Measurements from ENCODE around the gene SULT1B1. TPM values are rescaled to one million over a fixed set of nuclear protein-coding genes. Genes with fewer than 3 reads are reported as not detected.

SULT1B1 gene
- total and polyA plus RNA-seq, 2 of the 8 experiments (the other 6 are each of a cell fraction or from before 2014, with no cell fraction given), result not detected

- H3K9me3 ChIP-seq (ENCODE audit: insufficient read depth in 2 of 2, low read depth in 1 of 2, low read length in 1 of 2), result no peaks in the 10 kb centered on the region
These were observed 16.3 kb upstream of the SULT1B1 start for GRCh38 chr4:69776696-69777095.

More at GRCh38 chr4:69776696-69777095, 16.3 kb upstream of the SULT1B1 start:
- Histone ChIP-seq H2BK5ac (ENCODE audit: low read depth, low read length) (no peak overlapping the region), H4K91ac (replicated peaks; ENCODE audit: insufficient read length, low read length) (no peak overlapping the region), H3K23me2 (ENCODE audit: low read depth, low read length) (no peaks in the 10 kb centered on the region; the same call in 1 of the 2 replicates), H3K18ac (ENCODE audit: extremely low read depth, low read length) (no peak overlapping the region), H2BK120ac (replicated peaks; ENCODE audit: low read depth, low read length) (no peak overlapping the region), H3K36me3 (ENCODE audit: control insufficient read depth in 2 of 4, insufficient read depth in 4 of 4, low read length in 3 of 4) (no peaks in the 10 kb centered on the region), H3K79me2 (ENCODE audit: control insufficient read depth in 1 of 2, insufficient read depth in 2 of 2, low read length in 2 of 2) (no peaks in the 10 kb centered on the region), H3K4ac (replicated peaks; ENCODE audit: insufficient read length, low read depth, low read length) (no peak overlapping the region), H2AK5ac (ENCODE audit: low read depth, low read length) (no peak overlapping the region), H3K4me1 (replicated peaks in 1 of 4; ENCODE audit: control insufficient read depth in 3 of 4, insufficient read depth in 4 of 4, low read length in 3 of 4) (no peaks in the 10 kb centered on the region), H3K4me3 (ENCODE audit: extremely low read depth in 1 of 4, insufficient read depth in 2 of 4, low read depth in 3 of 4, low read length in 4 of 4) (no peak overlapping the region), H3K56ac (replicated peaks; ENCODE audit: insufficient read length, low read depth, low read length) (no peak overlapping the region), H2AFZ (ENCODE audit: low read length) (no peak overlapping the region), H3K9ac (replicated peaks in 1 of 4; ENCODE audit: extremely low read depth in 1 of 4, low read depth in 3 of 4, low read length in 3 of 4) (no peak overlapping the region), H4K20me1 (replicated peaks in 1 of 2; ENCODE audit: control insufficient read depth in 1 of 2, insufficient read depth in 2 of 2, low read length in 2 of 2) (no peaks in the 10 kb centered on the region), H2BK12ac (ENCODE audit: low read depth, low read length) (no peak overlapping the region), H2BK20ac (ENCODE audit: low read length) (no peak overlapping the region), H2BK15ac (ENCODE audit: low read length) (no peak overlapping the region), H3K14ac (ENCODE audit: insufficient read length) (no peak overlapping the region), H4K8ac (ENCODE audit: extremely low read depth, insufficient read depth, low read length) (no peak overlapping the region), H4K5ac (ENCODE audit: insufficient read length, low read depth, low read length) (no peak overlapping the region), H3K27me3 (replicated peaks in 1 of 4; ENCODE audit: control insufficient read depth in 3 of 4, extremely low read depth in 1 of 4, insufficient read depth in 3 of 4, low read length in 3 of 4) (no peaks in the 10 kb centered on the region), H3K79me1 (ENCODE audit: low read depth, low read length) (no peaks in the 10 kb centered on the region), H3K23ac (ENCODE audit: insufficient read length) (no peak overlapping the region), H3K27ac (ENCODE audit: low read depth, low read length) (no peak overlapping the region), H3K4me2 (ENCODE audit: insufficient read depth in 1 of 2, low read depth in 2 of 2, low read length in 2 of 2) (no peak overlapping the region)
- WGBS, 2 experiments (ENCODE audit: extremely low coverage in 1 of 2, insufficient coverage in 1 of 2, insufficient read length in 1 of 2, insufficient replicate concordance in 2 of 2, low coverage in 1 of 2, low lambda C conversion rate in 2 of 2, missing lambda C conversion rate in 1 of 2), result 96% methylated on average over 3 of the region's 3 CpGs; no CpG with 5 or more reads in 1 of the 2 experiments
- FAIRE-seq, result no peak
- TF ChIP-seq, protein P1, sequence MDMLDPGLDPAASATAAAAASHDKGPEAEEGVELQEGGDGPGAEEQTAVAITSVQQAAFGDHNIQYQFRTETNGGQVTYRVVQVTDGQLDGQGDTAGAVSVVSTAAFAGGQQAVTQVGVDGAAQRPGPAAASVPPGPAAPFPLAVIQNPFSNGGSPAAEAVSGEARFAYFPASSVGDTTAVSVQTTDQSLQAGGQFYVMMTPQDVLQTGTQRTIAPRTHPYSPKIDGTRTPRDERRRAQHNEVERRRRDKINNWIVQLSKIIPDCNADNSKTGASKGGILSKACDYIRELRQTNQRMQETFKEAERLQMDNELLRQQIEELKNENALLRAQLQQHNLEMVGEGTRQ (IDR thresholded peaks at IDR 0.05; ENCODE audit: low read length), result no peak
- TF ChIP-seq, protein P2, sequence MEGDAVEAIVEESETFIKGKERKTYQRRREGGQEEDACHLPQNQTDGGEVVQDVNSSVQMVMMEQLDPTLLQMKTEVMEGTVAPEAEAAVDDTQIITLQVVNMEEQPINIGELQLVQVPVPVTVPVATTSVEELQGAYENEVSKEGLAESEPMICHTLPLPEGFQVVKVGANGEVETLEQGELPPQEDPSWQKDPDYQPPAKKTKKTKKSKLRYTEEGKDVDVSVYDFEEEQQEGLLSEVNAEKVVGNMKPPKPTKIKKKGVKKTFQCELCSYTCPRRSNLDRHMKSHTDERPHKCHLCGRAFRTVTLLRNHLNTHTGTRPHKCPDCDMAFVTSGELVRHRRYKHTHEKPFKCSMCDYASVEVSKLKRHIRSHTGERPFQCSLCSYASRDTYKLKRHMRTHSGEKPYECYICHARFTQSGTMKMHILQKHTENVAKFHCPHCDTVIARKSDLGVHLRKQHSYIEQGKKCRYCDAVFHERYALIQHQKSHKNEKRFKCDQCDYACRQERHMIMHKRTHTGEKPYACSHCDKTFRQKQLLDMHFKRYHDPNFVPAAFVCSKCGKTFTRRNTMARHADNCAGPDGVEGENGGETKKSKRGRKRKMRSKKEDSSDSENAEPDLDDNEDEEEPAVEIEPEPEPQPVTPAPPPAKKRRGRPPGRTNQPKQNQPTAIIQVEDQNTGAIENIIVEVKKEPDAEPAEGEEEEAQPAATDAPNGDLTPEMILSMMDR (IDR thresholded peaks at IDR 0.05; ENCODE audit: control extremely low read depth in 1 of 3, insufficient read depth in 1 of 3, low read depth in 1 of 3, low read length in 3 of 3), result no peak
- TF ChIP-seq GTF2F1 (IDR thresholded peaks at IDR 0.05; ENCODE audit: borderline replicate concordance, low read depth, low read length) (no peak), HDAC6 (IDR thresholded peaks at IDR 0.05; ENCODE audit: low read depth, low read length) (no peak), SIX5 (IDR thresholded peaks at IDR 0.05; ENCODE audit: low read depth, low read length) (no peak)
- ChIA-PET CTCF (ENCODE audit: partially characterized antibody) (no interaction called here), POLR2A (ENCODE audit: partially characterized antibody) (no interaction called here)
- DNase-seq (ENCODE audit: low read depth in 1 of 2, low spot score in 2 of 2), result no peak
